Stimulated activated CD4-positive, alpha-beta T cell treated with anti-CD3 and anti-CD28 coated beads, Interleukin-2, amount 100 ng/mL, for 24 hours (primary cell): ENCODE measurements around the gene SERTM1.

Experiments used
- DNase-seq, 2 donors: peaks; one replicate each; pipeline ENCODE4 v3.0.0-alpha.2; 2020

Gene SERTM1

GRCh38 chr13:36673838-36674326 is at the start of gene SERTM1:
SERTM1 (plus strand) TSS chr13:36674020; CDS start chr13:36695079, 21,059 bp downstream.
- DNase-seq, result no peak

GRCh38 chr13:36628377-36629056 is 45.3 kb upstream of the SERTM1 start:
- no peak for DNase-seq

DNA sequence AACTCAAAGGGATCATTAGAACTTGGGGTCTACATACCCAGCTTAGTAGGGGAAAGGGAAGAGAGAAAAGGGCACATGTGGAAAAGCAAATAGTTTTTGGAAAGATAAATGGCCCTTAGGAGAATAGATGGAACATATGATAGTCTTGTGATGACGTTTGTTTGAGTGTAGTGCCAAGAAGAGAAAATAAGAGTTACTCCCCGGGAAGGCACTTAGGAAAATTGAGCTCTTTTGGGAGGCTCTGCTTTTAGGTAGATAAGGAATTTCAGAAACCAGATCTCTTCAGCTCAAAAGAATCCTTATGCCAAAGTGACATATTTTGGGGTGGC is 44.8 kb upstream of the SERTM1 start:
- no peak for DNase-seq

GRCh38 chr13:36630181-36630803 is 43.5 kb upstream of the SERTM1 start:
- DNase-seq, result no peak

DNA sequence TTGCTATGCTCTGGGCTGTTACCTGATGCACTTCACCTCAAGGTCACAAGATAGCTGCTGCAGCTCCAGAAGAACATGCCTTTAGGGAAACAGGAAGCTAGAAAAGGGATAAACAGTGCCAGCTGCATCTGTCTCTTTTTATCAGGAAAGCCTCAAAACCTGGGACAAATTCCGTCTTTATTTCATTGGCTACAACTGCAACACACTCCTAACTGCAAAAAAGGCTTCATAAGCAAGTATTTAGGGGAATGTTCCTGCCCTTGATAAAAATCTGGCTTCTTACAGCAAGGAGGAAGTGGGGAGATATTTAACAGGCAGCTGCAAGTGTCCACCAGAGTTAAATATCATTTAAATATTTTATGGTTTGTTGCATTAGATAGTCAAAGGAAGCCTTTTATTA is 34.2 kb upstream of the SERTM1 start:
- no peak for DNase-seq

- DNase-seq, result no peak
These were observed 23.2 kb upstream of the SERTM1 start for GRCh38 chr13:36650611-36651010.

- no peak for DNase-seq
These were observed 8.2 kb upstream of the SERTM1 start for GRCh38 chr13:36665630-36666029.

- no peak for DNase-seq
These were observed 7.2 kb upstream of the SERTM1 start for GRCh38 chr13:36666477-36667229.

GRCh38 chr13:36668316-36668715 is 5.5 kb upstream of the SERTM1 start:
- DNase-seq, result no peak

- DNase-seq, result no peak
These were observed 468 bp upstream of the SERTM1 start for GRCh38 chr13:36673352-36673751.

GRCh38 chr13:36674337-36675212 is 755 bp downstream of the SERTM1 start:
- DNase-seq, result no peak

GRCh38 chr13:36675213-36675536 is 1.4 kb downstream of the SERTM1 start:
- no peak for DNase-seq

DNA sequence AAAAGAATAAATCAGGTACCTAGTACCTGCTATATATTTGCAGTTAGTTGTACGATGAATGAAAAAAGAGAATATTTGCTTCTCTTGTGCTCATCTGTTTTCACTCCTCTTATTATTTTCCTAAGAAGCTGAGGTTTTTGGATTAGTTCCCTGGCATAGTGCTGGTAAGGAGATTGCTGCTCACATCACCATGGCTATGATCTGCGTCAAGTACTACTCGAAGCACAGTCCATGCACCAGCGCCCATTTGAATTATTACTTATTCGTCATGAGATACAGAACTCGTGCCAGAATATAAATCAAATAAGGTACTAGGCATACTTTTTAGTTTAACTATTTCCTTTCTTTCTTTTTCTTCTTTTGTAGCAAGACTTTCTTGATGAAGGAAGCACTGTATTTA is 7.1 kb downstream of the SERTM1 start:
- DNase-seq, result no peak

DNA sequence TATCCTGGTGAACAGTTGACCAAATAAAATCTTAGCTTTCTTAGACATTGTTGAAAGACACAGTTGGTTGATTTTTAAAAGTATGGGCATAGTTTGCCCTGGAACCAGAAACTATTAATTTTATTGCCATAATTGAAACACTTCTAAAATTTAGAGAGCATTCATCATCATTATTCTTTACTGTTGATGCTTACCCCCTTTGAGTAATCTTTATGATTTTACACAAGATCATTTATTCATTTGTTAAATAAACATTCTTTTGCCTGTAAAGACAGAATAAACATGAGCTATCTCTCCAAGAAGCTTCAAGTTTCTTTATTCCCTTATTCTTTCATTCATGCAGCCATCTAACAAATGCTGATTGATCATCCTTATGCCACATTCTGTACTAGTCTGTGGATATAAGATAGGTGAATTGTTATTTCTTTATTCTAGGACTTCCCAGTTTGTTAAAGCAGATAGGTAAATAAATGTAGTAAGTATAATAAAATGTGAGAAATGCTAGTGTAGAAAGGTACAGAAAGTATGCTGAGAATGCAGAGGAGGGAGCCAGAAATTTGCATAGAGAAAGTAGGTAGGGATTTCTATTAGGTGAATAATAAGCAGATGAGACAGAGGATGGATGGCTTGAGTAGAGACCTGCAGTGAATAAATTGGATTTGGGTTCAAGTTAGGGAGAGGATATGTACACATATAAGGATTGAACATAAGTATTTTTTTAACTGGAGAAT is 8.2 kb downstream of the SERTM1 start:
- no peak for DNase-seq

DNA sequence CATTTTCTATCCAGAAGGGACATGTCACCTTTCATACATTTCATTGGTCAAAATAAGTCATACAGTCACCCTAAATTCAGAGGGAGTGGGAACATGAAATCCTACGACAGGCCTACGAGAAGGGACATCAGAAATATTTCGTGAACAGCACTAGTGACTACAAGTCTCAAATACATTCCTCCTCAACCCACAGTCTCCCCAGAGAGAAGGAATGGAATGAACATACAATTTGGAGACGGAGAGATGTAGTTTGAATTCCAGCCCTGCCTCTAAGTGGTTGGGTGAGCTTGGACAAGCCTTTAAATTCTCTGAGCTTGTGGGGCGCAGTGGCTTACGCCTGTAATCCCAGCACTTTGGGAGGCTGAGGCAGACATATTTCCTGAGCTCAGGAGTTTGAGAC is 9.9 kb downstream of the SERTM1 start:
- DNase-seq, result no peak

GRCh38 chr13:36685927-36686326 is 12.1 kb downstream of the SERTM1 start:
- DNase-seq, result no peak

- DNase-seq, result no peak
These were observed 22.7 kb downstream of the SERTM1 start for GRCh38 chr13:36696410-36697010.

GRCh38 chr13:36700170-36700569 is 26.4 kb downstream of the SERTM1 start:
- DNase-seq, result no peak

GRCh38 chr13:36706755-36707154 is 32.9 kb downstream of the SERTM1 start:
- DNase-seq, result no peak

DNA sequence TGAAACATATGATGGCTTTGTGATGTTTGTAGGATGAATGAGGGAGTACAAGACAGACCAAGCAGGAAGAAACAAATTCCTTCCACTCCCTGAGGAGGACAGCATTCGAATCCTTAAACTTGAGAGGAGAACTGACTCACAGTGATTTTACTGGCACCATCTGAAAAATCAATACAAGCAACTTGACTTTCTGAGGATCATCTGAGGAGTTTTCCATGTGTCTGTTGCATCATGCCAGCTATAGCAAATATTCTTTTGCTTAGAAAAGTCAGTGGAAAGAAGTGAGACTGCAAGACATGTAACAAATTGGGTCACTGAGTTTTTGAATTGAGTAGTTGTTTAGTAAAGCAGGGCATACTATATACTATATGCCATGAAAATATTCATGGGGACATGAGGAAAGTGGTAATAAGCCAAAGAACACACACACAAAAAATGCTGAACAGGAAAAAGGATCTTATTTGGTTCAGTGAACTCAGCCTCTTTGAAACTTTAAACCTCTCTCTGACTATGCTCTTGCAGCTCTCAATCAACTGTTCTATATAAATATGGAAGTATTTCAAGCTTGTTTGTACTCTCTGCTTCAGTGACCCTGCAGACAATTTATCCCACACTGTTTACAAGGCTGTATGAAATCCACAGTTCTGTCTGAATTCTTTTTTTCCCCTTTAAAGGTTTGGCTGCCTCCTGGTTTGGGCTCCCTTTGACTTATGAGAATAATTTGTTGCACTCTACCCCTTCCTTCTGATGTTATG is 35.5 kb downstream of the SERTM1 start:
- DNase-seq, result no peak

DNA sequence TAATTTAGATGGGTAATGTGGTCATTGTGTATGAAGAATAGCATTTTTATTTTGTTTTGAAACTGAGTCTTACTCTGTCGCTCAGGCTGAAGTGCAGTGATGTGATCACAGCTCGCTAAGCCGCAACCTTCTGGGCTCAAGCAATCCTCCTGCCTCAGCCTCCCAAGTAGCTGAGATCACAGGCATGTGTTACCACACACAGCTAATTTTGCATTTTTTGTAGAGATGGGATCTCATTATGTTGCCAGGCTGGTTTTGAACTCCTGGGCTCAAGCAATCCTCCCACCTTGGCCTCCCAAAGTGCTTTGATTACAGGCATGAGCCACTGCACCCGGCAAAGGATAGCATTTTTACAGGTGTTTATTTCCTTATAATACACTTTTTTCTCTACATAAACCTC is 36.6 kb downstream of the SERTM1 start:
- DNase-seq, result no peak
